Esophagus squamous epithelium (tissue), 4 donors: ENCODE measurements around the gene MAP4K3.

ENCODE experiments used
- CTCF ChIP-seq, 6 experiments: fragments of 450-650 bp in 4 of 6; fragments of 200-600 bp in 2 of 6; sonication (generic) in 2 of 6; IDR thresholded peaks; one replicate each; pipeline ENCODE4 v1.5.1; 2016 to 2019; ENCODE audit warnings: antibody characterized with exemption in 6 of 6, mild to moderate bottlenecking in 4 of 6, moderate library complexity in 4 of 6
- POLR2A ChIP-seq, 4 donors: fragments of 450-650 bp; IDR thresholded peaks; one replicate each; pipeline ENCODE4 v1.6.1; 2017; ENCODE audit warnings: antibody characterized with exemption in 4 of 4, mild to moderate bottlenecking in 4 of 4, moderate library complexity in 3 of 4

- TF ChIP-seq POLR2A (IDR thresholded peaks at IDR 0.05): no peak
- no peak for TF ChIP-seq CTCF (IDR thresholded peaks at IDR 0.05)
Measured at GRCh38 chr2:39213015-39213414, 224.1 kb downstream of the MAP4K3 start.
